HUES6 (cell line): ENCODE measurements around the gene MOXD1.
"Not testable (repeated sequence)": the region's sequence is repeated elsewhere in the genome, so short reads cannot be mapped to it uniquely, and the experiment has no call there.

Experiments
- H3K27ac ChIP-seq: 2 replicates; pipeline ENCODE4 v1.7.0; 2013; ENCODE audit warnings: low read depth, mild to moderate bottlenecking, low read length, inconsistent platforms
- H3K27me3 ChIP-seq: 2 replicates; pipeline ENCODE4 v1.6.1; 2013; ENCODE audit warnings: low read length; ENCODE audit not compliant: control insufficient read depth, insufficient read depth
- H3K36me3 ChIP-seq: 2 replicates; pipeline ENCODE4 v1.6.1; 2013; ENCODE audit warnings: low read length; ENCODE audit not compliant: control insufficient read depth, insufficient read depth
- H3K4me1 ChIP-seq: 2 replicates; pipeline ENCODE4 v1.6.1; 2013; ENCODE audit warnings: low read length; ENCODE audit not compliant: control insufficient read depth, insufficient read depth
- H3K4me3 ChIP-seq: 2 replicates; pipeline ENCODE4 v1.5.1; 2013; ENCODE audit warnings: low read depth, low read length
- H3K9ac ChIP-seq: one replicate; pipeline ENCODE4 v1.6.1; 2013; ENCODE audit warnings: mild to moderate bottlenecking, low read length
- H3K9me3 ChIP-seq: 2 replicates; pipeline ENCODE4 v1.6.1; 2013; ENCODE audit warnings: low read depth, low read length; ENCODE audit not compliant: control insufficient read depth, insufficient read depth

The MOXD1 gene

DNA sequence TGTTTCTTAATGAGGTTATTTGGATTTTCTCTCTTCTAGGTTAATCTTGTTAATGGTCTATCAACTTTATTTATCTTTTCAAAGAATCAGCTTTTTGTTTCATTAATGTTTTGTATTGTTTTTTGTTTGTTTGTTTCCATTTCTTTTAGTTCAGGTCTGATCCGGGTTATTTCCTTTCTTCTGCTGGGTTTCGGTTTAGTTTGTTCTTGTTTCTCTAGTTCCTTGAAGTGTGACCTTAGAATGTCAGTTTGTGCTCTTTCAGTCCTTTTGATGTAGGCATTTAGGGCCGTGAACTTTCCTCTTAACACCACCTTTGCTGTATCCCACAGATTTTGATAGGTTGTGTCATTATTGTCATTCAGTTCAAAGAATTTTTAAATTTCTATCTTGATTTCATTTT lies 49.3 kb downstream of the MOXD1 start:
- not testable (repeated sequence) for H3K27me3 ChIP-seq, H3K4me1 ChIP-seq, H3K4me3 ChIP-seq, H3K36me3 ChIP-seq, H3K9me3 ChIP-seq, H3K27ac ChIP-seq, H3K9ac ChIP-seq

DNA sequence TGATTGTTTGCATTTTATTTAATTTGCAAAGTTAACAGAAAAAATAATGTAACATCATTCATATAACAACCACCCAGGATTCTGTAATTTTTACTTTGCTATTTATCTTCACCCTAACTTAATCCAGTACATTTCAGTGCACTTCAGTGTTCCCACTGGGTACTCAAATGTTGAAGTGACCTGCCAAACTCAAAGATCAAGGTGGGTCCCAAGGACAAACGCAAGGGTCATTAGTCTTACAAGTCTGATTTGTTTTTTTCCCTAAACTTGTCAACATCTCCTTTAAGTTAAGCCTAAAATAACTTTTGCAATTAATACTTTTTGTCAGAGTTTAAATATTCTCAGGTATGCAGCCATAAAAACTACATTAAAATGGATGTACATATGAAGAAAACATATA lies 53.0 kb downstream of the MOXD1 start:
- no peaks in the 10 kb centered on the region for H3K36me3 ChIP-seq
- peaks cover 3% of the 10 kb centered on the region; the same call in 1 of the 2 replicates for H3K4me1 ChIP-seq
- no peak overlapping the region for H3K9ac ChIP-seq
- no peaks in the 10 kb centered on the region for H3K27me3 ChIP-seq
- peaks cover 10% of the 10 kb centered on the region; the same call in 1 of the 2 replicates for H3K9me3 ChIP-seq
- no peak overlapping the region for H3K4me3 ChIP-seq
- no peak overlapping the region for H3K27ac ChIP-seq

DNA sequence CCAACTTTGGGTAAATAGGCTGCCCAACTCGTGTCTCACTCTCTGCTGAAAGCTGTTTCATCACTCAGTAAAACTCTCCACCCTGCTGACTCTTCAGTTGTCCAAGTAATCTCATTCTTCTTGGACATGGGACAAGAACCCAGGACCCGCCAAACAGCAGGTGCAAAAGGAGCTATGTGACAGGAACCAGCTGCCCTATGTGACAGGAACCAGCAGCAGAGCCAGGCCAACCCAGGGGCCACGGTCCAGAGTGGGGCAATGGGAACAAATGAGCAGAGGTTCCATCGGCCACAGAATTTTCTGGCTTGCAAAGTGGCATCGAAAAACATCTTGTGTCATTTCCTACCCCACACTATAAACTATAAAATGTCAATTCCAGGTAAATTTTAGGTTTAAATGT lies 56.5 kb downstream of the MOXD1 start:
- no peaks in the 10 kb centered on the region for H3K36me3 ChIP-seq
- H3K27me3 ChIP-seq = no peaks in the 10 kb centered on the region
- peaks cover 10% of the 10 kb centered on the region; the same call in 1 of the 2 replicates for H3K9me3 ChIP-seq
- no peak overlapping the region for H3K4me3 ChIP-seq
- H3K27ac ChIP-seq = no peak overlapping the region
- H3K9ac ChIP-seq = no peak overlapping the region
- peaks cover 3% of the 10 kb centered on the region; the same call in 1 of the 2 replicates for H3K4me1 ChIP-seq

DNA sequence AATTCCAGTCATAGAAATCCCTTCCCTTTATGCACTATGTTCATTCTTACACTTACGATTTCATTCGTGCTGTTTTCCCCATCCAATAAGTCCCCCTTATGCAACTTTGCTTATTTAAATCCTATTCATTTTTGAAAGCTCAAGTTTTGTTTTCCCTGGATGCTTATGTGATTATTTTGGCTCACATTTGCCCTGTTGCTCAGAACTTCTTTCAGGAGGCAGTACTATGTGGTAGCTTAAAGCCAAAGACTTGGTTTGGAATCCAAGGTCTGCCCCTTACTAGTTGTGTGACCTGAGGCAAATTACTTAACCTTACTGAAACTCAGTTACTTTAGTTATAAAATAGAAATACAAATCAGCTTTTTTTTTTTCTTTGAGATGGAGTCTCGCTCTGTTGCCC lies 59.6 kb downstream of the MOXD1 start:
- Histone ChIP-seq H3K9me3 (peaks cover 10% of the 10 kb centered on the region; the same call in 1 of the 2 replicates), H3K36me3 (no peaks in the 10 kb centered on the region), H3K9ac (no peak overlapping the region), H3K27me3 (no peaks in the 10 kb centered on the region), H3K4me3 (no peak overlapping the region), H3K4me1 (peaks cover 3% of the 10 kb centered on the region; the same call in 1 of the 2 replicates), H3K27ac (no peak overlapping the region)

DNA sequence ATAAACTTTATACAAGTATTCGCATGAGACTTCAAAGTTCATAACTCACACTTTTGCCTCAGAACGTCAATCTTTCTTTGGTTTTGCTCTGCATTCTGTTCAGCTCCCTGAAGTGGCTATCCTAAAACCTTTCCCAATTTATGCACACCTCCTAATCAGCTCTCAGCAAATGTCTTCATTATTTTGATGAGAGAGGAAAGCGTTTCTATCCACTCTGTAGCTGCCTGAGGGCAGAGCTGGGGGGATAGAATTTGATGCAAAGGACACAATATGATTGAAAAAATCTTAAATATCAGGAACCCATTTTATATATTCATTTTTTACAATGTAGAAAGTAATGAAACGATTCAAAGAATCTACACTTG lies 66.8 kb downstream of the MOXD1 start:
- H3K27ac ChIP-seq = no peak overlapping the region

DNA sequence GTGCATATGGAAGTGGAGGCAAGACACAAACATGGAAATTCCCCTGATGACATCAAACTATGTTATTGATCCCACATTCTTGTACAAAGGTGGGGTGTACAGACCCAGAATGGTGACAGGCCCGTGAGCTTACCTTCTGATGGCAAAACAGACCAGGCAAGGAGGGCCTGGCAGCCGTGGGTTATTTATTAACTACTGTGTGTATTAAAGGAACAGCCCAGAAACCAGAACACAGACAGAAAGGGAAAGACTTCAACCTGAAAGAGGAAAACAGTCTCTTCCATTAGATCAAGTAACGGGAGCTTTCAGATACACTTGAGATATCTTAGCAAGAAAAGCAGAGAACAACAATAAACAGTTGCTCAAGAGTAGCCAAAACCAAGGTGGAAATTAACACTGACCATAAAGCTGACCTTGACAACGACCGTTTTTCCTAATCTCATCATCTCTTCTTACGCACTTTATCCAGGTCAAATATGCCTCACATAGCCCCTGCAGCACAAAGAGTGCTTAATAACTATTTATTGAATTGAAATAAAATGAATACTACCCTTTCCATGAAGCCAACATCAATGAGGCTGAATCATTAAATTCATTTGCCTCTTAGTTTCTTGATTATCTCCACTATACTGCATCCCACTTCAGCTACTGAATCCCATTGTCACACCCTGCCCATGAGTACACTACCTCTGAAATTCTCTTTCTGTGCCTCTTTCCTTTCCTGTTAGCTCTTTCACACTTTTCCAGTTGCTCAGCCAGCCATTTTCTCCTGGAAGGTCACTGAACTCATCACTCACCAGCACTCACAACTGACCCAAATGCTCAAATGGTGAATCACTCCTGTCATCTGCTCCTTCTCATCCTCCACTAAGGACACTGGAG lies 67.4 kb downstream of the MOXD1 start:
- Histone ChIP-seq H3K9ac (no peak overlapping the region), H3K27ac (no peak overlapping the region), H3K9me3 (no peaks in the 10 kb centered on the region), H3K36me3 (no peaks in the 10 kb centered on the region), H3K4me3 (no peak overlapping the region), H3K4me1 (peaks cover 4% of the 10 kb centered on the region; the same call in 1 of the 2 replicates), H3K27me3 (no peaks in the 10 kb centered on the region)

More for the DNA sequence above, 66.8 kb downstream of the MOXD1 start:
- Histone ChIP-seq H3K9ac (no peak overlapping the region), H3K4me3 (no peak overlapping the region), H3K4me1 (peaks cover 4% of the 10 kb centered on the region; the same call in 1 of the 2 replicates), H3K36me3 (no peaks in the 10 kb centered on the region), H3K9me3 (no peaks in the 10 kb centered on the region), H3K27me3 (no peaks in the 10 kb centered on the region)

DNA sequence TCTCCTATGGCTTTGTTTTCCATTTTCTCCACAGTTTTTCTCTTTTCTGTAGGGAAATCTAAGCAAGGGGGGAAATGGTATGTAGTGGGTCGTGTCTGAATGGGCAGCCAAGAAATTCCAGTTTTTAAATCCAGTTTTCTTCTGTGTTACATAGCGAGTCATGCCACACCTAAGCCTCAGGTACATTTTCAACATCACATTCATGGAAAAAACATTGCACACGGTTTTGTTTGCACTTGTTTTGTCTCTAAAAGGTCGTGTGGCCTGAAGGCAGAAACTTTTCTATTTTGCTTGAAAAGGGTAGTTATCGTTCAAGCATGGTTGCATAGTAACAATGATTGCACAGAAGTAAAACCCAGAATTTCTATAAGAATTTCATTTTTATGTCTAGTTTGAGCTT lies 70.5 kb downstream of the MOXD1 start:
- Histone ChIP-seq H3K9me3 (no peaks in the 10 kb centered on the region), H3K4me3 (no peak overlapping the region), H3K36me3 (no peaks in the 10 kb centered on the region), H3K27ac (no peak overlapping the region), H3K4me1 (peaks cover 4% of the 10 kb centered on the region), H3K9ac (no peak overlapping the region), H3K27me3 (no peaks in the 10 kb centered on the region)

DNA sequence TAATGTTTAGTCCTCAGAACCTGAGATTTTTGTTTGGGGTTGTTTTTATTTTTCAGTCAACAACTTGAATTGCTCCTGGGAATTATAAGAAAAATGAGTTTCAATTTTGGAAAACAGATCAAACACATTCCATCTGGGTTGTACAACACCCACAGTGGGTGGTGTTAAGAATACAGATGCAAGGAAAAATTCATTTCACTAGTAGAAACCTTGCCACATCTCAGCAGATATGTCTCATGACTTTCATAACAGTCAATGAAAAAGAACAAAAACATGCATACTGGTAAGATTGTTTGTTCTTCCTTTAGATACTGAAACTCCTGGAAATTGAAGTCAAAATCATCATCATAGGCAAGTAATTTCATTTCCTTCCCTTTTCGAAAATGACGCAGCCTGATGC lies 78.9 kb downstream of the MOXD1 start:
- no peak overlapping the region for H3K4me3 ChIP-seq
- H3K27ac ChIP-seq = no peak overlapping the region
- no peaks in the 10 kb centered on the region for H3K36me3 ChIP-seq
- H3K9me3 ChIP-seq = no peaks in the 10 kb centered on the region
- H3K27me3 ChIP-seq = no peaks in the 10 kb centered on the region
- H3K9ac ChIP-seq = no peak overlapping the region
- no peaks in the 10 kb centered on the region; the same call in 1 of the 2 replicates for H3K4me1 ChIP-seq

DNA sequence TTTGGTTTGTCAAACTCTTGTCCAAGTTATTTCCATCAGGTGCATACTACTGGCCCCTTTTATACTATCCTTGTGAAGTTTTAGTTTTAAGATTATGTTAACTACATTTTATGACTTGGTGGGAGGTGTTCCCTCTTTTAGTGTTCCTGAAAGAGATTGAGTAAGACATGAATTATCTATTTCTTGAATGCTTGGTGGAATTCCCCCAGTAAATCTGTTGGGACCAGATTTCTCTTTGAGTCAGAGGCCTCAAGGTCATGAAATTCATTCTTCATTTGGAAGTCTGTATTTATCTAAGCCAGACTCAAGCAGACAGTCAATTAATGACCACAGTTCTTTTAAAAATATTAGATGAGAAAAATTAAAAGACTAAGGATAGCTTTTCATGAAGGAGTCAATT lies 81.3 kb downstream of the MOXD1 start:
- Histone ChIP-seq H3K27me3 (no peaks in the 10 kb centered on the region), H3K36me3 (no peaks in the 10 kb centered on the region), H3K9ac (no peak overlapping the region), H3K4me3 (no peak overlapping the region), H3K9me3 (0 out of 2 replicates have a peak, but pooled peaks cover 3% of the 10 kb centered on the region), H3K4me1 (no peaks in the 10 kb centered on the region), H3K27ac (no peak overlapping the region)

DNA sequence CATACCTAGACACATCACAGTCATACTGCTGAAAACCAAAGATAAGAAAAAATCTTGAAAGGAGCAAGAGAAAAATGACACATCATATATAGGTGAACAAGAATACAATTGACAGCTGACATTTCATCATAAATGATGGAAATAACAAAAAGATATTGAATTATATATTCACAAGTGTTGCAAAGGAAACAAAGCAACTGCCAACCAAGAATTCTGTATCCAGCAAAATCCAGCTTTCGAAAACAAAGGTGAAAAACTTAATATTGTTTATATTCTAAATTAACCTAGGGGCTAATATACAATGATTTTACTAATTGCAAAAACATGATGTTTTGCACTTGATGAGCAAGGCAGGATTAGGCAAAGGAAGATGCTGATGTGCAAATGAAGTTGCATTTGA lies 84.3 kb downstream of the MOXD1 start:
- Histone ChIP-seq H3K4me3 (no peak overlapping the region), H3K27ac (no peak overlapping the region), H3K4me1 (no peaks in the 10 kb centered on the region), H3K9ac (no peak overlapping the region), H3K9me3 (0 out of 2 replicates have a peak, but pooled peaks cover 3% of the 10 kb centered on the region), H3K27me3 (no peaks in the 10 kb centered on the region), H3K36me3 (no peaks in the 10 kb centered on the region)

DNA sequence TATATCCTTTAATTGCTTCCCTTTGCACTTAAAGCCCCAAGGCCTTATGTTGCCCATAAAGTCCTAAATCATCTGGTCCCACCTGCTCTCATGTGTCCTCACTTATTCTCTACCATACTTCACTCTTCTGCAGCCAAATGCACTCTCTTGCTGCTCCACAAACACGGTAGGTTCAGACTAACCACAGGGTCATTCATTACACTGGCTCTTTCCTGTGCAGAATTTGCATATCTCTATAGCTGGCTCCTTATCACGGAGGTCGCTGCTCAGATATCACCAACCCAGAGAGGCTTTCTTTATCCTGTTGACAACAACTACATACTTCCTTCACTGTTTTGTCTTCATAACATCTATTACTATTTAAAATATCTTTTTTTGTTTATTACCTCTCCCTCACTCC lies 86.8 kb downstream of the MOXD1 start:
- Histone ChIP-seq H3K36me3 (no peaks in the 10 kb centered on the region), H3K27me3 (no peaks in the 10 kb centered on the region), H3K27ac (no peak overlapping the region), H3K4me3 (no peak overlapping the region), H3K4me1 (no peaks in the 10 kb centered on the region), H3K9ac (no peak overlapping the region), H3K9me3 (0 out of 2 replicates have a peak, but pooled peaks cover 3% of the 10 kb centered on the region)
